HG03460 (cell line): ENCODE measurements around the gene CEP72.
"Not testable (repeated sequence)": the region's sequence is repeated elsewhere in the genome, so short reads cannot be mapped to it uniquely, and the experiment has no call there.

Experiments used
- ATAC-seq: cut with Tn5 transposase; IDR thresholded peaks from one replicate; pipeline ENCODE4 v1.9.1; 2021; ENCODE audit not compliant: unreplicated experiment

The CEP72 gene

DNA sequence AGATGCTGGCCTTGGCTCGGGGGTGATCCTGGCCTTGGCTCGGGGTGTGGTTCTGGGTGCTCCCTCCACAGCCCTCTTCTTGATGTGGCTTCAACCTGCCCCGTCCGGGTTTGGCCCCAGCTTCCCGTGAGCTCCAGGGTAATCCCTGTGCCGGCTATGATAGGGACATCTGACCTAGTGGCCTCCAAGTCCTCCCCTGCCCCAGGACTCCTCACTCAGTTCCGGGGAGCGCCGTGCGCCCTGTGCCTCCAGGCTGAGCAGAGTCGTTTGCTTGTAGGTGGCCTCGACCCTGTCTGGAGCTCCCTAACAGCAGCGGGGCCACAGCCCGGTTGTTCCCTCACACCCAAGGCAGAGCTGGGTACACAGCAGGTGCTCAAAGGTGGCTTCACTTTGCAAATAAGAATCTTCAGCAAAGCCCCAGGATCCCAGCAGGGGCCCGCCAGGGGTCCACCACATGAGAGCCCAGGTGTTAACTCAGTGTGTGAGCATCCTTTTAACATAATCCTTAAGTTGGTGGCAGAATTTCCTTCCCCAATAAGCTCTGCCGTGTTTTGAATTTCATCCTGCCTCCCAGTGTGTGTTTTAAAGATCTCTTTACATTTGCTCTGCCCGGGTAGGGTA lies 32.3 kb upstream of the CEP72 start:
- ATAC-seq = no peak

GRCh38 chr5:580436-580835 lies 31.7 kb upstream of the CEP72 start:
- ATAC-seq = no peak

GRCh38 chr5:581266-581665 lies 30.9 kb upstream of the CEP72 start:
- ATAC-seq = no peak

GRCh38 chr5:581941-582340 lies 30.2 kb upstream of the CEP72 start:
- ATAC-seq = no peak

DNA sequence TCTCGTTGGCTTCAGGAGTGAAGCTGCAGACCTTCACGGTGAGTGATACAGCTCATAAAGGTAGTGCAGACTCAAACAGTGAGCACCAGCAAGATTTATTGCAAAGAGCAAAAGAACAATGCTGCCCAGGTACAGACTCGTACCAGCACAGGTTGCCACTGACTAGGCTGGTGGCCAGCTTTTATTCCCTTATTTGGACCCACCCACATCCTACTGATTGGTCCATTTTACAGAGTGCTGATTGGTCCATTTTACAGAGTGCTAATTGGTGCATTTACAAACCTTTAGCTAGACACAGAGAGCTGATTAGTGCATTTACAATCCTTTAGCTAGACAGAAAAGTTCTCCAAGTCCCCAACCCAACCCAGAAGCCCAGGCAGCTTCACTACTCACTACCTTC lies 29.7 kb upstream of the CEP72 start:
- ATAC-seq = not testable (repeated sequence)

GRCh38 chr5:582936-583635 lies 29.1 kb upstream of the CEP72 start:
- no peak for ATAC-seq

GRCh38 chr5:583645-584044 lies 28.5 kb upstream of the CEP72 start:
- no peak for ATAC-seq

GRCh38 chr5:584216-584615 lies 27.9 kb upstream of the CEP72 start:
- no peak for ATAC-seq

- no peak for ATAC-seq
Observed at GRCh38 chr5:584846-585245, 27.3 kb upstream of the CEP72 start.

DNA sequence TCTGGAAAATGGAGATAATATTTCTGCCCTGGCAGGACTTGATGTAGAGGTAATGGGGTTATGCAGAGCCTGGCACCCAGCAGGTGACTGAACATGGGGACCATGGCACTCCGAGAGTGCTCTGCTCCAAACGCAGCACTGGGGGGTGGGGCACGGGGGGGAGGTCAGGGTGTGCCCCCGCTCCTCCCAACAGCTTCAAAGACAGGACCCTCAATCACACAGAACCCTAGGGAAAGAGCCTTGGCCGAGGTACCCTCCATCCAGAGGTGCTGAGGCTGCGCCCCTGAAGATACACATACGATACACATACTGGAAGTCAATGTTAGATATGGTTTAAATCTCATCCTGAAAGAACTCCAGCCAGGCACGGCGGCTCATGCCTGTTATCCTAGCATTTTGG lies 26.6 kb upstream of the CEP72 start:
- ATAC-seq = no peak

GRCh38 chr5:585962-586628 lies 26.0 kb upstream of the CEP72 start:
- no peak for ATAC-seq

DNA sequence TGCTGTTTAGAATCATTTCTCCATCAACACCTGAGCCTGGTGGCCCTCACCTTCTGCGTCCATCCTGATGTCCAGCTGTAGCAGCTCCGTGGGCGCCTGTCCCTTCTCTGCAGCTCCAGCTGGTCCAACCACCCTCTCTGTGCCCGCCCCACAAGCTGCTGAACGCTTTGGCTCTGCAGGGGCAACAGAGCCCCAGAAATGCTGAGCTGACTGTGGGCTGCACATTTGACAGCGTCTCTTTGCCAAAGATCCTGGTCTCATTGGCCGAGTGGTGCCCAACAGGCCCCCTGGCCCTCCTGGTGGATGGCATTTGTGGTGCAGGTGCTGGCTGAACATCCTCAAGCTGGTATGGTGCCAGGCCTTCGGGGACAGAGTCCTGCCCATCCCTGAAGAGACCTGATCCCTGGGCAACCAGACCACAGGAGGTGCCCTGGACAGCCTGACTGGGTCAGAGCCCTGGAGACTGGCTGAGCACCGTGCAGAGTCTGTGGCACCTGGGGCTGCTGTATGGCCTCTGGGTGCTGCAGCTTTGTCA lies 25.3 kb upstream of the CEP72 start:
- ATAC-seq = no peak

DNA sequence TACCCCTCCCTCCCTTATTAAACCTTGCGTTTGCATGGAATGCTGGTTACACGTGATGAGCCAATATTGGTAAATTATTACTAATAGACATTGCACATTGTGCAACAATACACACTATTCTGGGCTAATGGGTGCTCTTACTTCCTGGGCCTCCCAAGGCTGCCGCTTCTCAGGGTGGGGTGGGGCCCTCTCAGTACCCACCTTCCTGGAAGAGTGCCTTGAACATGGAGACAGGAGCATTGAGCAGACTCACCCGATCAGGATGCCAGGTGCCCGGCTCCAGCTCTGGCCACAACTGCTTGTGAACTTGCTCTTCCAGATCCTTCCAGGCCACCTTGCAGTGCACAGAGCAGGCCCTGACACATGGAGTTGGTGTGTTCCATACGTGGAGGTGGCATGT lies 24.7 kb upstream of the CEP72 start:
- no peak for ATAC-seq

- no peak for ATAC-seq
Observed at GRCh38 chr5:588406-588995, 23.6 kb upstream of the CEP72 start.

DNA sequence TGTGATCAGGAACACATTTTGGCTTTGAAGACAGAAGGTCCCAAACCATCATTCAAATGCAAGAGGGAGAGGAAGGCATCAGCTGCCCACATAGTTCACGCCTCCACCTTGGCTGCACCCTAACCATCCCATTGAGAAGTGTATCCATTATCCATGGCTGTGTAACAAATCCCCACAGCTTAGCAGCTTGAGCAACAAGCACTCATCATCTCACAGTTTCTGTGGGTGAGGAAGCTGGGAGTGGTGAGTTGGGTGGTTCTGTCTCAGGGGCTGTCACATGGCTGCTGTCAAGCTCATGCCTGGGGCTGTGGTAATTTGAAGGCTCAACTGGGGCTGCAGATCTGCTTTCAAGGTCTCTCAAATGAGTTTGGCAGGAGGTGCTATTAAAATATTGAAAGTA lies 23.0 kb upstream of the CEP72 start:
- ATAC-seq = no peak

DNA sequence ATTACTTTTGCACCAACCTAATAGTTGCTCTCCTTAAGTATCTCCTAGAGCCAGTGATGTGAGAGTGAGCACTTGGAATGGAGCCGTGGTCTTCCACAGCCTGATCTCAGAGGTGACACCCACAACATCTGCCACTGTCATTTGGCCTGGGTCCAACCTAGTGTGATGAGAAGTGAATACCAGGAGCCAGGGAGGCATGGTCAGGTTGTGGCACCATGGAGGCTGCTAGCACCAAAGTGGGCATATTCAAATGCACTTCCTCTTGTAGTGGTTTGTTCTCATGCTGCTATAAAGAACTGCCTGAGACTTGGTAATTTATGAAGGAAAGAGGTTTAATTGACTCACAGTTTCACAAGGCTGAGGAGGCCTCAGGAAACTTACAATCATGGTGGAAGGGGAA lies 22.6 kb upstream of the CEP72 start:
- ATAC-seq = no peak

GRCh38 chr5:590346-590745 lies 21.8 kb upstream of the CEP72 start:
- no peak for ATAC-seq

GRCh38 chr5:591746-592145 lies 20.4 kb upstream of the CEP72 start:
- no peak for ATAC-seq

DNA sequence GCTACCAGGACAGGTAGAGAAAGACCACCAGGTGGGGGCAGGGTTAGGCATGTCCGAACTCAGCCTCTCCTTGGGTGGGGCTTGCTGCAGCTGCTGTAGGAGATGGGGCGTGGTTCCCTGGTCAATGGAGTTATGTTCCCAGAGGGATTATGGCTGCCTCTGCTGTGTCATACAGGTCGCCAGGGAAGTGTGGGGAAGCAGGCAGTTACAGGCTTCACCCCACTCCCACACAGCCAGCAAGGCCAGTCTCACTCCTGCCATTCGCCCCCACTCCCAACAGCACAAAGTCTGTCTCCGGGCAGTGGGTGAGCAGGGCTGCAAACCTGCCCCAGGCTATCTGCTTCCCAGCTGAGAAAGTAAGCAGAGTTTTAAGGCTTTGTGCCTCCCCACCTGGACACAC lies 20.0 kb upstream of the CEP72 start:
- no peak for ATAC-seq

DNA sequence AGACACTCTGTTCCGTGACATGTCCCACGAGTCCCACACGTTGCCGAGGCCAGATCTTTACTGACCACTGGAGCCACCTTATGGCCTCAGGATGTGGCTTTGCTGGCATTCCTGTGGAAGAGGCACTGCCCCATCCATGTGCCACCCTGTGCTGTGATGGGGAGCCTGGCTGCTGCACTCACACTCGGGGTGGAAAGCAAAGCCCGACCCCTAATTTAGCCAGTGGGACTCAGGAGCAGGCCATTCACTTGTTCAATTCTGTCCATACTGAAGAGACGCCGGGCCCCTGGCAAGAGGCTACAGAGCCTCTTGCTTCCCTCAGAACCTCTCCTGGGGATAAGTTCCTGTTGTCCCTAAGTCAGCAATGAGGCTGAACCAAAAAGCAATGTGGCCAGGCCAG lies 18.6 kb upstream of the CEP72 start:
- no peak for ATAC-seq

DNA sequence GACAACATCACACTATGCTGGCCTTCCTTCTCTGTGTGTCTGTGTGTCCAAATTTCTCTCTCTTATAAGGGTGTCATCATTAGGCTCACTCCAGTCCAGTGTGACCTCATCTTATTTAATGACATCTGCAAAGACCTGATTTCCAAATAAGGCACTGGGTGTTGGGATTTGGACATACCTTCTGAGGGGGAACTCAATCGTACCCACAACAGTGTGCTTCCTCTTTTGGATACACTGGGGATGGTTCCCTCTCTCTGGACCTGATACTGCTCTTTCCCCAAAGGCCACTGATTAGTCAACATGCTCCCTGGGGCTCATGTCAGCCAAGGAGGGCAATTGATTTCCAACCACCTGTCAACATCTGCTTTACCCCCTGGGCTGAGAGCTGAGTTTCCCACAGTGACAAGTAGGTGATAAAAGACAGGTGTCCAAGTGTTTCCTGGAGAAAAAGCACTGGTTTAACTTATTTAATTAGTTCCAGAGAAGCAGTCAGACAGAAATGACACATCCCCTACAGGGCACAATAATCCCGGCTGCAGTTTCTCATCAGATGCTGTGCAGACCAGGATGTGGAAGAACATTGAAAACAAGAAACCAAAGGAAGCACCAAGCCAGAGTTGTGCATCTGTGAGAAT lies 17.8 kb upstream of the CEP72 start:
- ATAC-seq = no peak
